ENCODE results near the gene PSME3IP1.

The PSME3IP1 gene

DNA sequence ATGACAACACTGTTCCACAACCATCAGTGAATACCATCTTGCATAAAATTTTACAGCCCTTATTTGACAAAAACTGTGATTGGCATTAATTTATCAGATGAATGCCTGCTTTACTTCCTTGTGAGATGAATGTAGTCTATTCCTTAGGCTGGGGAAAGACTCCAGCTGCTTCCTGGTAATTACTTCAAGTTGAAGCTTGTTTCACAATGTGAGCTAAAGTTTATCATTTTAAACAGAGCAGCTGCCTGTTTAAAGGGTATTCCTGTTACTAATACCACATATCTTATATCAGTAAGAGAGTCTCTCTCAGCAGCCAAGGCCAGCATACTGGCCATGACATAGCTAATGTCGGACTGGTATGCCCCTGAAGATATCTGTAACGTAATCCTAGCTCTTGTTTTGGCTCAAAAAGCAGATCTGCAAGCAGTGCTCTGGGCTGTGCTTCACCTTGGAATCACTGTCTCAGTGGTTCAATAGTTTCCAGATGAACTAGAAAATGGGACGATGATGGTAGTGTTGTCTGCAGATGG lies 46.0 kb upstream of the PSME3IP1 start:
- no peak for TF ChIP-seq SIN3A (IDR thresholded peaks at IDR 0.05; ENCODE audit: borderline replicate concordance, insufficient read depth, low read length)
- TF ChIP-seq, protein P1, sequence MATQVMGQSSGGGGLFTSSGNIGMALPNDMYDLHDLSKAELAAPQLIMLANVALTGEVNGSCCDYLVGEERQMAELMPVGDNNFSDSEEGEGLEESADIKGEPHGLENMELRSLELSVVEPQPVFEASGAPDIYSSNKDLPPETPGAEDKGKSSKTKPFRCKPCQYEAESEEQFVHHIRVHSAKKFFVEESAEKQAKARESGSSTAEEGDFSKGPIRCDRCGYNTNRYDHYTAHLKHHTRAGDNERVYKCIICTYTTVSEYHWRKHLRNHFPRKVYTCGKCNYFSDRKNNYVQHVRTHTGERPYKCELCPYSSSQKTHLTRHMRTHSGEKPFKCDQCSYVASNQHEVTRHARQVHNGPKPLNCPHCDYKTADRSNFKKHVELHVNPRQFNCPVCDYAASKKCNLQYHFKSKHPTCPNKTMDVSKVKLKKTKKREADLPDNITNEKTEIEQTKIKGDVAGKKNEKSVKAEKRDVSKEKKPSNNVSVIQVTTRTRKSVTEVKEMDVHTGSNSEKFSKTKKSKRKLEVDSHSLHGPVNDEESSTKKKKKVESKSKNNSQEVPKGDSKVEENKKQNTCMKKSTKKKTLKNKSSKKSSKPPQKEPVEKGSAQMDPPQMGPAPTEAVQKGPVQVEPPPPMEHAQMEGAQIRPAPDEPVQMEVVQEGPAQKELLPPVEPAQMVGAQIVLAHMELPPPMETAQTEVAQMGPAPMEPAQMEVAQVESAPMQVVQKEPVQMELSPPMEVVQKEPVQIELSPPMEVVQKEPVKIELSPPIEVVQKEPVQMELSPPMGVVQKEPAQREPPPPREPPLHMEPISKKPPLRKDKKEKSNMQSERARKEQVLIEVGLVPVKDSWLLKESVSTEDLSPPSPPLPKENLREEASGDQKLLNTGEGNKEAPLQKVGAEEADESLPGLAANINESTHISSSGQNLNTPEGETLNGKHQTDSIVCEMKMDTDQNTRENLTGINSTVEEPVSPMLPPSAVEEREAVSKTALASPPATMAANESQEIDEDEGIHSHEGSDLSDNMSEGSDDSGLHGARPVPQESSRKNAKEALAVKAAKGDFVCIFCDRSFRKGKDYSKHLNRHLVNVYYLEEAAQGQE (IDR thresholded peaks at IDR 0.05; ENCODE audit: insufficient read depth in 1 of 2, low read depth in 2 of 2, low read length in 2 of 2): no peak
- no peak for TF ChIP-seq POLR2AphosphoS5 (IDR thresholded peaks at IDR 0.05; ENCODE audit: low read depth, low read length)
- TF ChIP-seq FOXP2 (optimal IDR thresholded peaks at IDR 0.05; ENCODE audit: borderline replicate concordance, extremely low read depth, extremely low read length, insufficient read depth): no peak
- no peak for TF ChIP-seq TAF1 (IDR thresholded peaks at IDR 0.05; ENCODE audit: borderline replicate concordance, insufficient read depth, low read length)

GRCh38 chr16:57229079-57229478 lies 43.2 kb upstream of the PSME3IP1 start:
- TF ChIP-seq TAF1 (IDR thresholded peaks at IDR 0.05; ENCODE audit: borderline replicate concordance, insufficient read depth, low read length) (no peak), POLR2AphosphoS5 (IDR thresholded peaks at IDR 0.05; ENCODE audit: low read depth, low read length) (no peak), FOXP2 (optimal IDR thresholded peaks at IDR 0.05; ENCODE audit: borderline replicate concordance, extremely low read depth, extremely low read length, insufficient read depth) (no peak), SIN3A (IDR thresholded peaks at IDR 0.05; ENCODE audit: borderline replicate concordance, insufficient read depth, low read length) (no peak)
- TF ChIP-seq, protein P1 (IDR thresholded peaks at IDR 0.05; ENCODE audit: insufficient read depth in 1 of 2, low read depth in 2 of 2, low read length in 2 of 2): no peak

GRCh38 chr16:57226701-57227621 lies 41.1 kb upstream of the PSME3IP1 start:
- TF ChIP-seq TAF1 (IDR thresholded peaks at IDR 0.05; ENCODE audit: borderline replicate concordance, insufficient read depth, low read length): no peak
- TF ChIP-seq SIN3A (IDR thresholded peaks at IDR 0.05; ENCODE audit: borderline replicate concordance, insufficient read depth, low read length): no peak
- TF ChIP-seq, protein P1 (IDR thresholded peaks at IDR 0.05; ENCODE audit: insufficient read depth in 1 of 2, low read depth in 2 of 2, low read length in 2 of 2): no peak
- TF ChIP-seq POLR2AphosphoS5 (IDR thresholded peaks at IDR 0.05; ENCODE audit: low read depth, low read length): no peak
- TF ChIP-seq FOXP2 (optimal IDR thresholded peaks at IDR 0.05; ENCODE audit: borderline replicate concordance, extremely low read depth, extremely low read length, insufficient read depth): no peak

- TF ChIP-seq, protein P1 (IDR thresholded peaks at IDR 0.05; ENCODE audit: insufficient read depth in 1 of 2, low read depth in 2 of 2, low read length in 2 of 2): no peak
- TF ChIP-seq SIN3A (IDR thresholded peaks at IDR 0.05; ENCODE audit: borderline replicate concordance, insufficient read depth, low read length): no peak
- TF ChIP-seq POLR2AphosphoS5 (IDR thresholded peaks at IDR 0.05; ENCODE audit: low read depth, low read length): no peak
- TF ChIP-seq FOXP2 (optimal IDR thresholded peaks at IDR 0.05; ENCODE audit: borderline replicate concordance, extremely low read depth, extremely low read length, insufficient read depth): no peak
- TF ChIP-seq TAF1 (IDR thresholded peaks at IDR 0.05; ENCODE audit: borderline replicate concordance, insufficient read depth, low read length): no peak
Observed at GRCh38 chr16:57225978-57226377, 40.1 kb upstream of the PSME3IP1 start.

Measured in PFSK-1 (cell line).